Kasumi-1 (cell line): Measurements from ENCODE around the gene ASB2.

Experiments
- DNase-seq, 2 experiments: peaks; one replicate each; lab custom pipeline; 2025; lab: John Stamatoyannopoulos, UW

ASB2 gene

DNA sequence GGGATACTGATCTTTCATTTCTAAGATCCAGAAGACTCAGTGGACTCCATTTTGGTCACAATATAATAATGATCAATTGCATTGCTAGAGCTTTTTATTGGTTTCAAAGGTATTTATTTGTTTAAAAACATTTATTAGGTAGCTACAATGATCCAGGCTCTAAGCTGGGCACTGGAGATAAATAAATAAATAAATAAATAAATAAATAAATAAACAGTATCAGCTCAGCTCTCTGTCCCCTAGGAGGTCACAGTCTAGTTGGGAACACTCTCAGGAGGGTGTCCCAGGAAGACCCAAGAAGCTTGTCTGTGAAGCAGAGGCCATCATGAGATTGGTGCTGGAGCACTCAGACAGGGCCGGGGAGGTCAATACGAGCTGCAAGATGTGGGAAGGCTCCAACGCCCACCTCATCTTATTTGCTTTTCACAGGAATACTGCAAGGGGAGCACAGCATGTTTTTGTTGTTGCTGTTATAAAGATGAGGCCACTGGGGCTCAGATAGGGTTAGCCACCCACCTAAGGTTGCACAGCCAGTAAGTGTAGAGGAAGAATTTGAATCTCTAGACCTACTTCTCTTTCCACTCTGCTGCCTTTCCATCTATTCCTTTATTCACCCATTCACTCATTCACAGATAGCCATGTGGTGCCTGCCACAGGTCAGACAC lies 15.5 kb downstream of the ASB2 start:
- no peak for DNase-seq

DNA sequence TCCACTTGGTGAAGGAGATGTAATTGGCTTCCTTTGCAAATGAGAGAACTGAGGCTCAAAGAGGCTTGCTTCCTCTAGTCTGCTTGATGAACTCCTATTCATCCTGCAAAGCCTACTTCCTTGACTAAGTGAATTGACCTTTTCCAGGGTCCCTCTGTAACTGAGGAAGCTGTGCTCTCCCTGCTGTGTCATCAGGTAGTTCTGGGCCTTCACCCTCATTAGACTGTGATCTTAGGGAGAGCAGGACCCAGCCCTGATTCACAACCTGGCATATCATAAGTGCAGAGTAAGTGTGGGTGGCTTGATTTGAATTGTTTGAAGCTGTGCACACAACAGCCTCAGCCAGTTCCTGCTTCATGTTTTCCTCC lies 16.3 kb downstream of the ASB2 start:
- no peak for DNase-seq

DNA sequence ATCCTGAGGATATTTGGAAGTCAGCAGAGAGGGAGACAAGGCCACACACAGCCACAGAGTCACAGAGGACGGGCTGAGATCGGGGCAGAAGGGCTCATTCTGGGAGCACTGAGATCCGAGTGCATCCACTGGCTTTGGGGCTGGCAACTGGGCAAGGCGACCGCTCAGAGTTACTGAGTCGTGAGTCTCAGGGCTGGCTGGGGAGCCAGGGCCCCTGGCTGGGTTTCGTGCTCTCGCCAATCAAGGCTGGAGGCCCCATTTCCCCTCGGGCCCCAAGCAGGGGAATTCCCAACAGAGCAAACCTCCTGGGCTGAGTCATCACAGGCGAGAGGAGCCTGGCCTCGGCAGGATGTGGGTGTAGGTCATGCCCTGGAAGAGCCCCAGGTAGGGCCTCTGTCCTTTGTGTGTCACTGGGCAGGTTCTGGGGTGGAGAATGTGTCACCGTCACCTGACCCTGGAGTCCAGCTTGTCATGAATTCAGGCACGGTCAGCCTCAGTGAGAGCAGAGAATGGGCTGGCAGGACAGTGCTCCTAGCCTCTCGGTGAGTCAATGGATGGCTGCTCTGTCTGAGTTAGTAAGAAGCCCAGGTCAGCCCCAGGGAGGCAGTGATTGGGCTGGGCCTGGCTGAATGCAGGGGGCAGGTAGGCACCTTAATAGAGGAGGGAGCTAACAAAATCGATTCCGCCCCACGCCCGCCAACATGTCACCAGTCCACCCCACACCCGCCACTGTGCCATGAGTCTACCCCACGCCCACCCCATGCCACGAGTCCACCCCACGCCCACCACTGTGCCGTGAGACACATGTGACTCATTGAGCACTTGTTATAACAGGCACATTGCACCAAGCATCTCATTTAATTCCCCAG lies 16.9 kb downstream of the ASB2 start:
- peak; percentile 55 to 77 for DNase-seq

DNA sequence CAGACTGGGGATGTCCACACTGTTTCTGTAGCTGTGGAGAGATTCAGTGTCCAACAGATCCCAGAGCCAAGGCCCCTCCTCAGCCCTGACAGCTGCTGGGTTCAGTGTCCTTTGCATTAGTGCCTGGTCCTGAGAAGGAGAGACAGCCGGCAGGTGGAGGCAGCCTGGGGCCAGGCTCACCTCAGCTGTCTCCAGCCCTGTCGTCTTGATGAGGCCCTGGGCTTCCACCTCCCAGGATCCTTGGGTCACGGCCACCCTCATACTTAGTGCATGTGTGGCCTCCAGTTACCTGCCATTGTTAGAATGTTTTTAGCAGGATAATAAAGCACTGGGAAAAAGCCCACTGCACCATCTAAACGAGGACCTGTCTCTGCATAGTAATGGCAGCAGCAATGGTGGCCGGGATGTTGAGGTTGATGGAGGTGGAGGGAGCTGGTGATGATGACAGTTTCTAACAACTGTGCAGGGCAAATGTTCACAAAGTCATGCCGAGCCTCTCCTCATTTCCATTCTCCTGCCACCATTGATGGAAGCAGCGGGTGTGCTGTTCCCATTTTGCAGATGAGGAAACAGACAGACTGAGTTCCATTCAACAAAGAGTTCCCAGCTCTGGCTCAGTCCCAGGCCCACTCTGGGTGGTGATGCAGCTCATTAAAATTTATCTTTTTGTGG lies 17.7 kb downstream of the ASB2 start:
- DNase-seq: no peak

DNA sequence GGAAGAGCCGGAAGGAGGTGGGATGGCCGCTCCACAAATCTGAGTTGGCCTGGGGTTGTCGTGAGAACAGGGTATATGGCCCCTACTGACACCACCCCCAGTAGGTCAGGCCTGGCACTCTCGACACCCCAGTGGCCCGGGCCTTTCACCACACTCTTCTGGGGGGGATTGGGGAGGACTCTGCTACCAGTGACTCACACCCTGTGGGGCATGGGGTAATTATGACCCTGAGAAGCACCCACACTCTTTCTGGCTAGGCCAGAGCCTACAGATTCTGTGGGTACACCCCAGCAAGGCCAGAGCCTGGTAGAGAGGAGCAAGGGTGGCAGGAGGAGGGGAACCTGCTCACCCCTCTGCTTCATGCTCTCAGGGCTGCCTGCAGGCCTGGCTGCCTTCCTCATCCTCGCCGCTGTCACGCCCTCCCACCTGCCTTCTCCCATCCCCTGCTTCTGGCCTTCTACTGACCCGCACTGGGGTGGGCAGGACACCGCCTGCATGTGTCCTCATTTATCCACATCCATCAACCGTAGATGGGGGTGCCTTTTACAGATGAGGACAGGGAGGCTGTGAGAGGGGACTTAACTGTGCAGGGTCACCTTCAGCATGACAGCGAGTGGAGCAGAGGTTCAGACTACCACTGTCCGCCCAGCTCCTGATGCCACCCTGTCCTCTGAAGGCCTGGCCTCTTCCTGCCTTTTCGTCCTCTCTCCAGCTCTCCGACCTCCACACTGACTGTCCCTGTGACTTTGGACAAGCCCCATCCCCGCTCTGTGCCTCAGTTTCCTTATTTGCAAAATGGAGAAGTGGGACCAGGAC lies 18.4 kb downstream of the ASB2 start:
- no peak for DNase-seq

DNA sequence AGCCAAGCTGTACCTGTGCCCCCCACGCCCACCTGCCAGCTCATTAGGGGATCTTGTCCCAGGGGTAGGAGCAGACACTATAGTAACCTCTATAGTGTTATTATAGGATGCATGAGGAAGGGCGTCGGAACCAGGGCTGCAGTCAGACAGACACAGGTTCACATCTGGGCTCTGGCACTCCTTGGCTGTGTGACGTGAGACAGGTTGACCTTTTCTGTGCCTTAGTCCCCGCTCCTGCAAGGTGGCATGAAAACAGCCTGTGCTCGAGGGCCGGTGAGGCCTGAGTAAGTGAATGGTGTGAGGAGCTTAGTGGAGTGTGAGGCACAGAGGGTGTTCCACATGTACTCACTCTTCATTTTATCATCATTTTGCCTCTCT lies 19.0 kb downstream of the ASB2 start:
- no peak for DNase-seq

DNA sequence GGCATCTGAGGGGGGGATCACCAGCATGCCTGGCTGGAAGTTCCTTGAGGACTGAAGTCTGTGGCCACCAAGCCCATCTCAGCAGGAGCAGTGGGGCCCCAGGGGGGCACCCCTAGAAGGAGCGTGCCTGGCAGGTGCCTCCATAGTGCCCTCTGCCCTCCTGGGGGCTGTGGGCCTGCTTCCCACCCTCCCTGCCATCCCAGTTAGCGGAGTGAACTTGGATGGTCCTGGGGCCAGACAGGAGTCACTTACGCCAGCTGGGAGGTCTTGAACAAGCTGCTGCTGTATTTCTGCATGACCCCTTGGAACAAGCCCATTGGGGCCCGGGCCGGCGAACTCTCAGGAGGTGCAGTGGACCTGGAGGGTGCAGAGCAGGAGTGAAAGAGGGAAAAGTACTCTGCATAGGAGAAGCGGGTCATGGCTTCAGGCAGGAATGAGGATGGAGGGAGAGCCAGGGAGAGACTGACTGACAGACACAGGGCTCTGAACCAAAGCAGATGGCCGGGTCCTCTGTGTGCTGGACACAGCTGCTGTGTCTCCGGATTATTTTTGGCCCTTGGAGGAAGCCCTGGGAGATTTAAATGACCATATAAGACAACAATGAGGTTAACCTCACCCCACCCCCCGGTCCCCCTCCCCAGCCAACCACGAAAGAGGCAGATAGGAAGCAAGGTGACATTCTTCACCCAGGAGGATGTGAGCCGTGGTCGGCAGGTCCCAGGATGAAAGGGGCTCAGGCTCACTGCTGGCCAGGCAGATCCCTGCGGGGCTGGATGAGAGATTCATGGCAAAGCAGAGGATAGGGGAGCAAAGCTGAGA lies 19.6 kb downstream of the ASB2 start:
- no peak for DNase-seq

DNA sequence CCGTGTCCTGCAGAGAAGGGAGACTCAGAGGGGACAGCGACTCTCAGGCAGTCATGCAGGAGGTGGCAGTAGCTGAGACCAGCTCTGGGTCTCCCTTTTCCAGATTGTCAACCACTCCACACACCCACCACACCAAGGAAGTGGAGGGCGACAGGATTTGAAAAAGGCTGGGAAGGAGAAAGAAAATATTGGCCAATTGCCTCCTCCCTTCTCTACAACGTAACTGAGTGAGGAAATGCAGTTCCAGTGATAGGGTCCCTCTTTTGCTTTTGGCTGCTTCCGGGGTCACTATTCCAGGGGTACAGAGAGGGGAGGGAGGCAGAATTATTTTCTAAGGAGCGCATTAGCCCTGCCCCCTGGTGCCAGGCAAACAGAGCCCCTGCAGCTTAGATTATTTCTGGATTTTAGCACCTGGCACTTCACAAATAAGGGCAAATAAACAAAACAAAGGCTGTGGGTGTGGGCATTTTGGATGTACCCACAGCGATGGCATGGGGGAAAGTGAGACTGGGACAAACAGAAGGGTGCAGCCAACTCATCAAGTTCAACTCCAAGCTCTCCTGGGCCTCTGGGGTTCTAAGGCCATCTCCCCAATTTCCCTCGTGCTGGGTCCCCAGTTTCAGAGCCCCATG lies 20.4 kb downstream of the ASB2 start:
- DNase-seq: no peak

DNA sequence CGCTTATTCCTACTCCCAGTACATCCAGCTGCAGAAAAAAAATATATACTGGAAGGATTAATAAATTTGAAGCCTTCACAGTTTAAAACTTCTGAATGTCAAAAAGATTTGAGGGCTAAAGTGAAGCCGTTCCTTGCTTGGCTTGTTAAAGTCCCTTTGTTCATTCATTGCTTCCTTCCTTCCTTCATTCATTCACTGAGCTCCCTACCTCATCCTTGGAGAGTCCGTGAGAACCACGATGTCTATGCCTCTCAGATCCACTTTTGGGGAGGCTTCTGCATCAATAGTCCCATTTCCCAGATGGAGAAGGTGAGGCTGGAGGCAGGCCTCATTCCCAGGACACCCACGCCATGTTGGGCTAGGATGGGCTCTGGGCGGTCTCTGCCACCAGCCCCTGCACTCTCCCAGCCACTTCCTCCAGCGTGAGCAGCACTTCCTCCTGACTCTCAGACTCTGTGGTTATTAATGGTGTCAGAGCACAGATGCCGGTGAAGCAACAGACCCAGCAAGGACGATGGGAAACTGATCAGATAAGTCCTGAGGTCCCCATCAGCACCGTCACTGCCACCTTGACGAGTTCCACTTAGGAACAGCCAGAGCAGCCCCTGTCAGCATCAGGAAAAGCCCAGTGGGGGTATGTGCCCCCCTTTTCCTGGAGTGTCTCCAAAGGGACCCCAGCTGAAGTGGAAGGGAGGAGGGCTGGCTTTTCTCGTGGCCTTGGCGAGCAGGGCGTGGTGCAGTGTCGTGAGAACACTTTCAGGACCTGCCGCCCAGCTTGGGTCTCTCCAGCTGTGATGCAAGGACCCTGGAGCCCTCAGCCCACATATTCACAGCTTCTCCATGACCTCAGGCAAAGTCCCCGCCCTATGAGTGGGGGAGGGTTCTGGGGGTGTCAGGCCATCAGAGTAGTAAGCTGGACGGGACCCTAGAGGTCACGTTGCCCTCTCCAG lies 21.2 kb downstream of the ASB2 start:
- peak; percentile 91 to 92 for DNase-seq

DNA sequence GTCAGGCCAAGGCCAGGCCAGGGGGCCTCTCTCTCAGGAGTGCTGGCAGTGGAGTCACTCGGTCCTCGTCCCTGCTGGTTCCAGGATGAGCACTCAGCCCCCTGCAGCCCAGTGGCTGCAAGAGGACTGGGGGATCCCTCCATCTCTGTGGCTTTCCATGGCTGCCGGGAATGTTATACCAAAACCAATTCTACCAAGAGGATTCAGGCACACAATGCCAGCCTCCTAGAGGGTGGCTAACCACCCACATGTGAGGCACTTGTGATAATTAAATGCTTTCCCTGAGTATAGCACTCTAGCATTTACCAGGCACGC lies 21.9 kb downstream of the ASB2 start:
- DNase-seq: no peak

DNA sequence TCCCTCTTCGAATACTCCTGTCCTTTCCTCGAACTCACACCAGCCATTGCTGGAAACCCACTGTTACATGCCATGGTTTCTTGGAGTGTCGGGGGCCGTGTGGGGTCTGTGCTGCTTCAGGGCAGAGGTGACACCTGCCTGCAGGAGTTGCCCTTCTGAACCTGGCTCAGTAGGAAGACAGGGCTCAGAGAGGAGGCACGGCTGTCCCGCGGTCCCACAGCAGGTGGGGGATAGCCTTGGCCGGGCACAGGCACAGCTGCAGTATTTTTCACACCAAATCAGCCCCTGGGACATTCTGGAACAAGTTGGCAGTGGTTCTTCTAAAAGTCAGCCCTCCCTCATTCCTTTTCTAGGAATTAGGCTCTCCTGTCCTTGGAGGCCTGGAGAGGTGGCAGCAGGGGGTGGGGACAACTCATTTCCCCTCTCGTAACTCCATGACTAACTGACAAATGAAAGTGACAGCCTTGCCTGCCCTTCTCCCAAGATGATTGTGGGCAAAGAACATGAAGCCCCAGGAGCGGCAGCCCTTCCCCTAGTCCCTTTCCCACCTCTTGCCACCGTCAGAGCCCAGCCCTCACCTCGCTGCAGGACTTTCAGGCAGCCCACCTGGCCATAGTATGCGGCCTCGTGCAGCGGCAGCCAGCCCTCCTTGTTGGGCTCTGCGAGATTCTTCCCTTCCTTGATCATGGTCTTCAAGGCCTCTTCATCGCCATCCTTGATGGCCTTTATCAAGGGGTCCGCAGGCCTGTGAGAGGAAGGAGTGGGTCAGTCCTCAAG lies 22.4 kb downstream of the ASB2 start:
- DNase-seq: no peak

DNA sequence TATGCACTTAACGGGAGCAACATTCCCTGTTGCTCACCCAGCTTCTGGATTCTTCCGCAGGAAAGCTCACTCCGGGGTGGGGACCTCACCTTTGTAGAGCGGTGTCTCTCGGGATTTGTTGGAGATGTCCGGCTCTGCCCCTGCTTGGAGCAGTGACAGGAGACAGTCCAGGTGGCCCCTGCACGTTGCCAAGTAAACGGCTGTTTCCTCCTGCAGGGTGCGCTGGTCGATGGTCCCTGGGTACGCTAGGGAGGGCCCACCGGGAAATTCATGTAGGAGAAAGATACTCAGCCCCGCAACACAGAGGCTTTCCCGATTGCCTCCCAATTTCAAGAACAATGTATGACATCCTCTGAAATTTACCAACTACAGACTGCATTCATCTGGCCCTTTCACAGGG lies 23.1 kb downstream of the ASB2 start:
- no peak for DNase-seq

DNA sequence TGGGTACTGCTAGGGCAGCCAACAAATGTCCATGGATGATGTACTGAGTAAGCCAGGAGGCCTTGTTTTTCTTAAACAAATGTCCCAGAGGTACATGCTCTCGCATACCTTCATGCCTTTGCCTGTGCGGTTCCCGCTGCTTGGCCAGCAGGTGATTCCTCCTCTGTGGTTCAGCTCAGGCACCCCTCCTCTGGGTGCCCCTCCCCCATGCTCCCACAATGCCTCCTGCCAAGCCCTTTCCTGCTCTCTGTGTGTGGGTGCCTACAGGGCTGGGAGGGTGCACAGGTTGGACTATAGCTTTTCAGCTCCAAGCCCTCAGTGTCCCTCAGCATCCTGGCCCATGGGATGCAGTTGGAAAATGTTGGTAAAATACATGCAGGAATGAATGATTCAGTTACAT lies 23.5 kb downstream of the ASB2 start:
- no peak for DNase-seq

DNA sequence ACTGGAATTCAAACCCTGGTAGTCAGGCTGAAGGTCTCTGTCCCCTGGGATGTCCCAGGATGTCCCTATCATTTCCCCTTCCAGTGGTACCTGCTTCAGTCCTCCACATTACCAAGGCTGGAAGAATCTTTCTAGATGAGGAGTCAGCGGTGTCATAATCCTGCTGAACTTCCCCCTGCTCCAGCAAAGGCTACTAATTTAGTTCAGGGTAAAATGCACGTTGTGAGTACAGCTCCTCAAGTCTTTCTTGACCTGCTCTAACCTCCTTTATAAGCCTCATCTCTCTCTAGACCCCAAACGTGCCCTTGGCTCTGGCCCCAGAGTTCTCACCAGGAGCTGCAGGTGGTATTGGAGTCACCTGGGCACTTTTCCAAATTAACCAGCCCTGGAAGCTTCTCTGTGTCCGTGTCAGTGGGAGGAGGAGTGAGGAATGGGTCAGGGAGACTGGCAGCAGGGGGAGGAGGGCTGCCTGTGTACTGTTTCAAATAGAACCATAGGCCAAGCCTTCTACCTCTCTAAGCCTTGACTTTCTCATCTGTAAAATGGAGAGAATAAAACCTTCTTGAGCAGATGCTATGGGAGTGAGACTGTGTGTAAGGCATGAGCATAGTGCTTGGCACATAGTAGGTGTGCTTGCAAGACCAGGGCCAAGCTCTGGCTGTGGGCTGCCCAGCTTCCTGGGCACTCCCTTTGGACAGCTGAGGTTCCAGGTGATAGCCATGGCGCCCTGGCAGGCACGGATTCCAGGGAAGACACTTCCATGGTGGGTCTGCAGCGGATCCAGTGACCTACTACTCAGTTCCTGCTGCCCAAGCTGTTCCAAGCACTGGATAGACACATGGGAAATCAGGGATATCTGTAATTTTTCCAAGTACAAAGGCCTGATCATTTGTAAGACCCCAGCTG lies 24.5 kb downstream of the ASB2 start:
- DNase-seq: no peak

DNA sequence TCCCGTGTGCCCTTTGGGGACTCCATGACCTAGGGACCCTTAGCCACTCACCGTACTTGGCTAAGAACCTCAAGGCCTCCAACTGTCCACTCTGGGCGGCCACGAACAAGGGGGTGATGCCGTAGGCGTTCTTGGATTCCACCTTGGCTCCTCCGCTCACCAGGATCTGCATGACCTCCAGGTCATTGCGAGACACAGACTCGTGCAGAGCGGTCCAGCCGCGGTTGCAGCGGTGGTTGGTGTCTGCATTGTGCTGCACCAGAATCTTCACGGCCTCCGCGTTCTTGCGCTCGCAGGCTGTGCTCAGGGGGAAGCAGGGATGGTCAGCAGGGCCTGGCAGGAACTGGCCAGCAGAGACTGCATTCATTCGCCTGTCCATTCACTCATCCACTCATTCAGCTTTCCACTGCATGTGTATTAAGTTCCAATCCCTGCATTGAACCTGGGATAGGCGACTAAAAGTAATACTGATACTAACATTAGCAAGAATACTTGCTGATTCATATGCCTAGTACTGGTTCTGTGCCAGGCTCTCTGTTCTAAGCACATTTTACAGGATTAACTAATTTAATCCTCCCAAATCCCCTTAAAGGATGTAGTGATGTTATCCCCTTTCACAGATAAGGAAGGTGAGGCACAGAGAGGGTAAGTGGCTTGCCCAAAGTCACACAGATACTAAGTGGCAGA lies 25.3 kb downstream of the ASB2 start:
- DNase-seq: no peak

DNA sequence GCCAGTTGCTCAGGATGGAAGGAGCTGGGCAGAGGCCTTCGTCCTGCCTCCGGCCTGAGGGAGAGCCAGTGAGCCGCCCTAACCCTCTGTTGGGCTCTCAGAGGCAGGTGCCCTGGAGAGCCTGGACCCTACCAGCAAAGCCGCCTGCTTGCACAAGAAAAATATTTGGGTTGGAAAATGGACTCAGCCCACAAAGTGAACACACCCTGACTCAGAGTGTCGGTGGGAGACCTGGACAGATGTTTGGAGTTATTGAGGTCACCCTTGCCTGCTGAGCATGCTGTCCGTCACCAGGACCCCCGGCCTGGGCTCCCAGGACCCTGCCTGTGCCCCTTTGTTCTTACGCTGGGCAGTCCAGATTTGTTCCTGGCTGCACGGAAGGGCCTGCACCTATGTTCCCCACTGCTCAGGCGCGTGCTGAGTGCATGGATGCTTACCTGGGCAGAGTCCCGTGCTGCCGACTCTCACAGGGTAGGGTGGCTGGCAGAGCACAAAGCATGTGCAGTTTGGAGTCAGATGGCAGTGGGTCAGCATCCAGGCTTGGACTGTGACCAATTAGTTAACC lies 26.8 kb downstream of the ASB2 start:
- no peak for DNase-seq

DNA sequence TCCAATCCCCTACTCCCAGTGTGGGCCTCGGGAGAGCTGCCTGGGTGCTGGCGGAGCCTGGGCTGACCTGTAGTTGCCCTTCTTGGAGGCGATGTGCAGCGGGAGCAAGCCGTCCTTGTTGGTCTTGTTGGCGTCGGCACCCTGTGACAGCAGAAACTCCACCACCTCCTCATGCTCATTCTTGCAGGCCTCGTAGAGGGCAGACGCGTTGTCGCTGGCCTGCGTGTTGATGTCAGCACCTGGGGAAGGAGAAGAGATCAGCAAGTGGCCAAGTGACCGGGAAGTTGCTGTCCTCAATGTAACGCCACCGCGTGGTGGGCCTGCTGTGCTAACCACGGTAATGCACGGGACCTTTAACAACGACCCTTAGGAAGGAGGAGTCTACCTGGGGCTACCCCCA lies 29.1 kb downstream of the ASB2 start:
- no peak for DNase-seq
